OCI-LY7 (cell line): ENCODE results near the gene BEND4. TPM values are rescaled to one million over a fixed set of nuclear protein-coding genes. Genes with fewer than 3 reads are reported as not detected.

Experiments used
- BruUV-seq: library from RNA; stranded (reverse); fragments of 400-500 nt; replicated peaks from 2 replicates; lab custom pipeline; 2021; lab: Mats Ljungman, UMichigan
- CTCF ChIA-PET: fragments of 300-600 bp; sonication (Branson Sonifier 250); formaldehyde crosslinking; loops from one replicate; lab custom pipeline; 2022; ENCODE audit warnings: antibody characterized with exemption; ENCODE audit not compliant: unreplicated experiment; lab: Charles Lee
- POLR2A ChIA-PET: fragments of 300-600 bp; sonication (Branson Sonifier 250); formaldehyde crosslinking; loops from one replicate; lab custom pipeline; 2022; ENCODE audit warnings: antibody characterized with exemption; lab: Charles Lee
- DNase-seq: peaks from one replicate; pipeline ENCODE4 v3.0.0-alpha.2; 2015; ENCODE audit warnings: low spot score
- H2AFZ ChIP-seq: fragments of 200-600 bp; sonication (generic), shearing (Covaris generic); 2 replicates; pipeline ENCODE4 v1.6.1; 2014; ENCODE audit warnings: mild to moderate bottlenecking, antibody characterized with exemption, low read length, moderate library complexity
- H3K27ac ChIP-seq: fragments of 200-600 bp; sonication (generic); 2 replicates; pipeline ENCODE4 v1.5.1; 2014; ENCODE audit warnings: mixed run types, low read depth, mild to moderate bottlenecking, moderate library complexity, low read length, inconsistent platforms; ENCODE audit not compliant: poor library complexity, severe bottlenecking
- H3K36me3 ChIP-seq: fragments of 200-600 bp; sonication (generic); 2 replicates; pipeline ENCODE4 v1.6.1; 2014; ENCODE audit warnings: mild to moderate bottlenecking, antibody characterized with exemption, low read length, moderate library complexity, mixed read lengths; ENCODE audit not compliant: insufficient read depth
- H3K4me1 ChIP-seq: fragments of 200-600 bp; sonication (generic); 2 replicates; pipeline ENCODE4 v1.5.1; 2014; ENCODE audit warnings: mild to moderate bottlenecking, low read length; ENCODE audit not compliant: insufficient read depth, poor library complexity, severe bottlenecking
- H3K4me2 ChIP-seq: fragments of 200-600 bp; sonication (generic); 2 replicates; pipeline ENCODE4 v1.6.1; 2014; ENCODE audit warnings: mild to moderate bottlenecking, low read length
- H3K4me3 ChIP-seq: fragments of 200-600 bp; sonication (generic); 2 replicates; pipeline ENCODE4 v1.5.1; 2014; ENCODE audit warnings: mild to moderate bottlenecking, low read depth, low read length; ENCODE audit not compliant: poor library complexity, severe bottlenecking
- H3K79me2 ChIP-seq: fragments of 200-600 bp; sonication (generic); 2 replicates; pipeline ENCODE4 v1.6.1; 2016; ENCODE audit warnings: low read depth, mild to moderate bottlenecking, low read length, moderate library complexity, mixed read lengths; ENCODE audit not compliant: insufficient read depth
- H3K9me2 ChIP-seq: fragments of 200-600 bp; sonication (generic); 2 replicates; pipeline ENCODE4 v1.6.1; 2016; ENCODE audit warnings: mild to moderate bottlenecking, low read length, mixed read lengths; ENCODE audit not compliant: insufficient read depth
- H3K9me3 ChIP-seq: fragments of 200-600 bp; sonication (generic); 2 replicates; pipeline ENCODE4 v1.6.1; 2014; ENCODE audit warnings: mild to moderate bottlenecking, mixed run types, low read length, mixed read lengths
- H4K20me1 ChIP-seq: fragments of 200-600 bp; sonication (generic); 2 replicates; pipeline ENCODE4 v1.6.1; 2014; ENCODE audit warnings: mild to moderate bottlenecking, antibody characterized with exemption, low read length, moderate library complexity, mixed read lengths; ENCODE audit not compliant: insufficient read depth
- CTCF ChIP-seq: fragments of 200-600 bp; sonication (generic); conservative IDR thresholded peaks from 2 replicates; pipeline ENCODE4 v1.5.1; 2014; ENCODE audit warnings: mild to moderate bottlenecking, antibody characterized with exemption, low read length, moderate library complexity, mixed read lengths
- EZH2phosphoT487 ChIP-seq: fragments of 200-600 bp; sonication (generic); IDR thresholded peaks from 2 replicates; pipeline ENCODE4 v1.6.1; 2018; ENCODE audit warnings: low read depth, borderline replicate concordance, mild to moderate bottlenecking, mixed run types, antibody characterized with exemption, low read length, moderate library complexity, mixed read lengths
- intact Hi-C: fragments of 100-400 bp; cut with micrococcal nuclease; formaldehyde crosslinking; loops from one replicate; pipeline ENCODE4 v1.10.0; 2022; ENCODE audit not compliant: unreplicated experiment
- total RNA-seq, 2 experiments: library from RNA; depleted of rRNA in 1 of 2; stranded (reverse); fragments of >200 nt in 1 of 2; shearing (Covaris generic) in 1 of 2; gene quantifications; 2 replicates each; pipeline ENCODE4 v1.2.3, GENCODE V29; 2014 to 2022

BEND4 gene
- total RNA-seq, 2 experiments from 2014 or later = 21.3 to 33.4 TPM

GRCh38 chr4:42080306-42080705, 72.1 kb downstream of the BEND4 start:
- H3K4me2 ChIP-seq = no peak overlapping the region
- H3K79me2 ChIP-seq = no peaks in the 10 kb centered on the region
- H4K20me1 ChIP-seq = no peaks in the 10 kb centered on the region
- ChIA-PET POLR2A (interaction anchor here (0.6 kb wide), 1 partner anchor 625 kb away, joined by 3 read pairs; no protein-coding TSS in a partner anchor), CTCF (no interaction called here)
- no peaks in the 10 kb centered on the region for H3K4me1 ChIP-seq
- TF ChIP-seq EZH2phosphoT487 (no peak), CTCF (no peak)
- no peaks in the 10 kb centered on the region for H3K9me2 ChIP-seq
- peaks cover 12% of the 10 kb centered on the region; the same call in 1 of the 2 replicates for H3K36me3 ChIP-seq
- no peaks in the 10 kb centered on the region for H3K9me3 ChIP-seq
- DNase-seq = no peak
- no TSS peak for BruUV-seq
- no peak overlapping the region for H3K27ac ChIP-seq
- H2AFZ ChIP-seq = no peak overlapping the region
- intact Hi-C loops = no loop called here
- H3K4me3 ChIP-seq = no peak overlapping the region

- H3K9me3 ChIP-seq = no peaks in the 10 kb centered on the region
- H4K20me1 ChIP-seq = no peaks in the 10 kb centered on the region
- H3K4me2 ChIP-seq = no peak overlapping the region
- H3K79me2 ChIP-seq = no peaks in the 10 kb centered on the region
- no peak for TF ChIP-seq EZH2phosphoT487
- no peak for TF ChIP-seq CTCF
- H3K4me3 ChIP-seq = no peak overlapping the region
- POLR2A ChIA-PET = interaction anchor here (0.7 to 0.8 kb wide), 3 partner anchors 17 to 886 kb away, joined by 3 to 5 read pairs (median 3); no protein-coding TSS in a partner anchor
- H3K27ac ChIP-seq = no peak overlapping the region
- BruUV-seq = no TSS peak
- no peak for DNase-seq
- no peak overlapping the region for H2AFZ ChIP-seq
- CTCF ChIA-PET = no interaction called here
- intact Hi-C loops = no loop called here
- H3K4me1 ChIP-seq = no peaks in the 10 kb centered on the region
- H3K9me2 ChIP-seq = no peaks in the 10 kb centered on the region
- peaks cover 12% of the 10 kb centered on the region for H3K36me3 ChIP-seq
Measured at GRCh38 chr4:42078184-42078801, 74.2 kb downstream of the BEND4 start.

GRCh38 chr4:42074294-42074693, 78.2 kb downstream of the BEND4 start:
- H2AFZ ChIP-seq = no peak overlapping the region
- POLR2A ChIA-PET = interaction anchor here (1.1 to 1.2 kb wide), 2 partner anchors 11 to 25 kb away, joined by 3 to 4 read pairs; no protein-coding TSS in a partner anchor
- intact Hi-C loops = no loop called here
- H3K36me3 ChIP-seq = peaks cover 5% of the 10 kb centered on the region
- no peaks in the 10 kb centered on the region for H4K20me1 ChIP-seq
- no peaks in the 10 kb centered on the region for H3K9me3 ChIP-seq
- H3K27ac ChIP-seq = no peak overlapping the region
- CTCF ChIA-PET = no interaction called here
- TF ChIP-seq EZH2phosphoT487 (no peak), CTCF (no peak)
- no peak overlapping the region for H3K4me2 ChIP-seq
- H3K9me2 ChIP-seq = no peaks in the 10 kb centered on the region
- BruUV-seq = no TSS peak
- no peak for DNase-seq
- no peaks in the 10 kb centered on the region for H3K79me2 ChIP-seq
- H3K4me3 ChIP-seq = no peak overlapping the region
- H3K4me1 ChIP-seq = no peaks in the 10 kb centered on the region
